B cell (primary cell): ENCODE data around the gene CCL15. TPM values are rescaled to one million over a fixed set of nuclear protein-coding genes. Genes with fewer than 3 reads are reported as not detected.

Experiments used
- ATAC-seq: fragments of 200-7000 bp; cut with Tn5 transposase; one replicate; pipeline ENCODE4 v1.10.0; 2021; ENCODE audit warnings: low read depth, mild to moderate bottlenecking, moderate number of reproducible peaks, moderate library complexity
- CTCF ChIA-PET: fragments of 350-600 bp; sonication (Branson Sonifier 250); formaldehyde crosslinking; loops from one replicate; lab custom pipeline; 2021; ENCODE audit warnings: antibody characterized with exemption, inconsistent platforms; lab: Charles Lee
- POLR2A ChIA-PET: fragments of 350-600 bp; sonication (Branson Sonifier 250); formaldehyde crosslinking; loops from one replicate; lab custom pipeline; 2021; ENCODE audit warnings: antibody characterized with exemption; lab: Charles Lee
- DNase-seq: peaks from one replicate; pipeline ENCODE4 v3.0.0; 2013
- H2AFZ ChIP-seq: 2 replicates; pipeline ENCODE4 v1.6.1; 2012; ENCODE audit warnings: mild to moderate bottlenecking, low read depth, low read length; ENCODE audit not compliant: insufficient read depth, poor library complexity, severe bottlenecking
- H3K27ac ChIP-seq, 2 donors: 1 replicate in 1 of 2; 2 replicates in 1 of 2; pipeline ENCODE4 v1.5.1; 2012 to 2013; ENCODE audit warnings: low read length in 2 of 2, mild to moderate bottlenecking in 2 of 2, moderate library complexity in 1 of 2
- H3K27me3 ChIP-seq, 4 experiments: fragments of 200-600 bp in 1 of 4; sonication (generic) in 1 of 4; replicated peaks in 1 of 4; 1 replicate in 2 of 4; 2 replicates in 2 of 4; pipeline versions ENCODE4 v1.6.1 to v1.7.0; 2013 to 2016; ENCODE audit warnings: low read length in 3 of 4, mild to moderate bottlenecking in 2 of 4, mixed read lengths in 1 of 4, moderate library complexity in 1 of 4; ENCODE audit not compliant: insufficient read depth in 4 of 4, control insufficient read depth in 3 of 4; ENCODE audit errors: control extremely low read depth in 1 of 4
- H3K36me3 ChIP-seq, 2 experiments: replicated peaks in 1 of 2; 1 replicate in 1 of 2; 2 replicates in 1 of 2; pipeline versions ENCODE4 v1.6.1 to v1.7.1; 2013; ENCODE audit warnings: low read length in 1 of 2; ENCODE audit not compliant: insufficient read depth in 2 of 2, control insufficient read depth in 1 of 2; ENCODE audit errors: control extremely low read depth in 1 of 2, extremely low read depth in 1 of 2
- H3K4me1 ChIP-seq, 2 donors: fragments of 200-600 bp in 1 of 2; sonication (generic) in 1 of 2; 1 replicate in 1 of 2; 2 replicates in 1 of 2; pipeline versions ENCODE4 v1.5.1 to v1.6.1; 2013 to 2017; ENCODE audit warnings: low read length in 2 of 2; ENCODE audit not compliant: control insufficient read depth in 2 of 2, insufficient read depth in 2 of 2
- H3K4me2 ChIP-seq: replicated peaks from 2 replicates; pipeline ENCODE3; 2012; ENCODE audit warnings: mild to moderate bottlenecking, low read depth, low read length; ENCODE audit not compliant: poor library complexity, severe bottlenecking
- H3K4me3 ChIP-seq, 5 experiments: fragments of 200-600 bp in 1 of 5; sonication (generic) in 1 of 5; 1 replicate in 3 of 5; 2 replicates in 2 of 5; pipeline versions ENCODE4 v1.5.1 to v1.7.0; 2011 to 2016; ENCODE audit warnings: low read length in 4 of 5, mild to moderate bottlenecking in 4 of 5, low read depth in 2 of 5, control low read depth in 1 of 5, moderate library complexity in 1 of 5; ENCODE audit not compliant: insufficient read depth in 1 of 5; ENCODE audit errors: control extremely low read depth in 1 of 5, extremely low read depth in 1 of 5
- H3K79me2 ChIP-seq: fragments of 200-600 bp; sonication (generic); one replicate; pipeline ENCODE4 v1.6.0; 2016; ENCODE audit warnings: low read length; ENCODE audit not compliant: control insufficient read depth, insufficient read depth
- H3K9ac ChIP-seq: fragments of 200-600 bp; sonication (generic); 2 replicates; pipeline ENCODE4 v1.6.1; 2017; ENCODE audit warnings: mild to moderate bottlenecking, low read length, moderate library complexity
- H3K9me3 ChIP-seq, 3 donors: one replicate each; pipeline versions ENCODE4 v1.6.1 to v1.7.1; 2013; ENCODE audit warnings: low read length in 2 of 3; ENCODE audit not compliant: control insufficient read depth in 2 of 3, insufficient read depth in 1 of 3; ENCODE audit errors: control extremely low read depth in 1 of 3
- H4K20me1 ChIP-seq: 2 replicates; pipeline ENCODE4 v1.6.0; 2012; ENCODE audit warnings: mild to moderate bottlenecking, low read length; ENCODE audit not compliant: insufficient read depth, control insufficient read depth, poor library complexity, severe bottlenecking
- H3K27ac Mint-ChIP-seq: one replicate; pipeline ENCODE4 v1.8.0; 2021; ENCODE audit warnings: mixed read lengths
- H3K27me3 Mint-ChIP-seq: one replicate; pipeline ENCODE4 v1.8.0; 2021; ENCODE audit warnings: mixed read lengths
- H3K4me1 Mint-ChIP-seq: one replicate; pipeline ENCODE4 v1.8.0; 2021; ENCODE audit warnings: mixed read lengths
- H3K4me3 Mint-ChIP-seq: one replicate; pipeline ENCODE4 v1.8.0; 2021; ENCODE audit warnings: mixed read lengths
- H3K9me3 Mint-ChIP-seq: one replicate; pipeline ENCODE4 v1.8.0; 2022; ENCODE audit warnings: mixed read lengths; ENCODE audit not compliant: insufficient read depth
- CTCF ChIP-seq: fragments of 200-600 bp; IDR thresholded peaks from one replicate; pipeline ENCODE4 v1.8.0; 2022; ENCODE audit warnings: antibody characterized with exemption, mild to moderate bottlenecking
- EZH2 ChIP-seq: IDR thresholded peaks from 2 replicates; pipeline ENCODE4 v1.6.1; 2012; ENCODE audit warnings: borderline replicate concordance, low read depth, mild to moderate bottlenecking, moderate library complexity, low read length; ENCODE audit not compliant: insufficient read depth, poor library complexity, severe bottlenecking
- WGBS: methylation state at CpG from one replicate; pipeline ENCODE4 v1.1.5; 2013; ENCODE audit warnings: missing lambda C conversion rate; ENCODE audit not compliant: insufficient coverage; 5-methylcytosine and 5-hydroxymethylcytosine counted together
- intact Hi-C: fragments of 100-400 bp; cut with micrococcal nuclease; formaldehyde crosslinking; loops from one replicate; pipeline ENCODE4 v1.10.0; 2022
- polyA plus RNA-seq: library from polyadenylated mRNA; depleted of rRNA; stranded (reverse); fragments of >200 nt; gene quantifications from 2 replicates; pipeline ENCODE4 v1.2.3, GENCODE V29; 2012
- total RNA-seq, 2 donors: library from RNA; stranded (reverse); fragments of 120-200 nt in 1 of 2; gene quantifications; 1 replicate in 1 of 2; 2 replicates in 1 of 2; pipeline versions ENCODE4 v1.2.3 to v1.2.4, GENCODE V29; 2013 to 2022

CCL15 gene
- total and polyA plus RNA-seq, 2 donors (not counting 1 experiment from before 2014, with no cell fraction given) = not detected

DNA sequence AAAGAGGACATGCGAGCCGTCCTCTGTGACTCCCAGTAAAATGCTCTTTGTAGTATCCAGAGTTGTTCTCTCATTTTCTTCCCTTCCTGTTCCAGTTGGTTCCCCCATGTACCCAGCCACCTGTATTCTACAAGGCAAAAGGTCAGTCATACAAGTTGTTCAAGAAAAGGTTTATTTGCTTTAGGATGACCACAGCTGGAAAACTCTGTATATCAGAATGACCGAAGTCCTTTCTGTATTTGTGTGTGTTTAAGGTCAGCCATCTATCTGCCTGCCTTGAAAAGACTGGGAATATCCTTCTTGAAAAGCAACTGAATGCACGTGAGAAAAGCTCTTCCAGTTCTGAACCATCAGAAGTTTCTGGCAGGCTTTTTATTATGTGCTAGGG lies 28.4 kb downstream of the CCL15 start:
- H3K36me3 ChIP-seq = no peaks in the 10 kb centered on the region
- peaks cover 4 to 5% of the 10 kb centered on the region in 2 donors for H3K4me1 ChIP-seq
- H3K79me2 ChIP-seq = no peaks in the 10 kb centered on the region
- no peaks in the 10 kb centered on the region for H3K9me3 ChIP-seq
- TF ChIP-seq EZH2 = no peak
- TF ChIP-seq CTCF = no peak
- CTCF ChIA-PET = interaction anchor here (1.0 to 15.7 kb wide), 6 partner anchors 10 to 513 kb away, joined by 3 to 639 read pairs (median 15); partner anchors contain the start of genes CCL16 and ZNHIT3
- POLR2A ChIA-PET = no interaction called here
- H3K9ac ChIP-seq = no peak overlapping the region
- Mint-ChIP-seq H3K9me3 (no peaks in the 10 kb centered on the region), H3K27me3 (peaks cover 18% of the 10 kb centered on the region), H3K4me3 (no peak overlapping the region), H3K4me1 (peaks cover 16% of the 10 kb centered on the region), H3K27ac (no peak overlapping the region)
- no peak overlapping the region for H3K27ac ChIP-seq
- no peaks in the 10 kb centered on the region for H4K20me1 ChIP-seq
- no peak overlapping the region for H3K4me2 ChIP-seq
- H3K27me3 ChIP-seq = no peaks in the 10 kb centered on the region
- WGBS = 90% methylated on average over 3 of the region's 4 CpGs
- DNase-seq (no peak), ATAC-seq (no peak)
- no peak overlapping the region for H2AFZ ChIP-seq
- H3K4me3 ChIP-seq = no peak overlapping the region
- intact Hi-C loops = no loop called here

DNA sequence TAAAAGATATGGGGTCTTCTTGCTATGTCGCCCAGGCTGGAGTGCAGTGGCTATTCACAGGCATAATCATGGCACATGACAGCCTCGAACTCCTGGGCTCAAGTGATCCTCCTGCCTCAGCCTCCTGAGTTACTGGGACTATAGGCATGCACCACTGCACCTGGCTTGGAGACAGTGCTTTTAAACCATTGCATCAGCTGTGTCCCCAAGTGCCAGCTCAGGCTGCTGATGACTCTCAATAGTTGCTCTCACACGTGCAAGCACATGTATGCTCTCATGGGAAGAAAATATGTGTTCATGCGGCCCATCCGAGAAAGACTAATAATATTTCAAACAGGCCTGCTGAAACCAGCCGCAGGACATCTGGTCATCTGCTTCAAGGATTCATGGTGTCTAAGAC lies 28.8 kb downstream of the CCL15 start:
- H2AFZ ChIP-seq = no peak overlapping the region
- no peaks in the 10 kb centered on the region for H3K36me3 ChIP-seq
- H3K27ac Mint-ChIP-seq = no peak overlapping the region
- peaks cover 21% of the 10 kb centered on the region for H3K27me3 Mint-ChIP-seq
- intact Hi-C loops = no loop called here
- no peaks in the 10 kb centered on the region for H3K9me3 Mint-ChIP-seq
- H3K27ac ChIP-seq = no peak overlapping the region
- no peak for DNase-seq
- 84% methylated on average over 6 of the region's 6 CpGs for WGBS
- no peak overlapping the region for H3K4me3 ChIP-seq
- no peak overlapping the region for H3K4me2 ChIP-seq
- peaks cover 4 to 5% of the 10 kb centered on the region in 2 donors for H3K4me1 ChIP-seq
- H3K4me1 Mint-ChIP-seq = peaks cover 13% of the 10 kb centered on the region
- TF ChIP-seq EZH2 = no peak
- ATAC-seq = no peak
- CTCF ChIA-PET = interaction anchor here (1.9 to 15.7 kb wide), 4 partner anchors 10 to 510 kb away, joined by 4 to 639 read pairs (median 49); partner anchors contain the start of gene CCL16
- no peaks in the 10 kb centered on the region for H3K79me2 ChIP-seq
- no peaks in the 10 kb centered on the region for H3K9me3 ChIP-seq
- H3K9ac ChIP-seq = no peak overlapping the region
- POLR2A ChIA-PET = no interaction called here
- H3K27me3 ChIP-seq = no peaks in the 10 kb centered on the region
- no peaks in the 10 kb centered on the region for H4K20me1 ChIP-seq
- H3K4me3 Mint-ChIP-seq = no peak overlapping the region
